Hematopoietic multipotent progenitor cell treated with erythropoietin and hydrocortisone succinate and interleukin-3 and kit ligand, for 8 days (in vitro differentiated cells): ENCODE data around the gene RRAGD.
"Not testable (repeated sequence)": the region's sequence is repeated elsewhere in the genome, so short reads cannot be mapped to it uniquely, and the experiment has no call there.

ENCODE experiments used
- DNase-seq: peaks from one replicate; pipeline ENCODE4 v3.0.0-alpha.2; 2015

RRAGD gene

GRCh38 chr6:89410788-89411144, 1.3 kb downstream of the RRAGD start:
- peak; percentile 13 for DNase-seq

- DNase-seq, result peak; percentile 6
These were observed 1.8 kb downstream of the RRAGD start for GRCh38 chr6:89410231-89410761.

- DNase-seq, result no peak
These were observed 2.5 kb downstream of the RRAGD start for GRCh38 chr6:89409461-89410035.

- DNase-seq, result no peak
These were observed 5.9 kb downstream of the RRAGD start for GRCh38 chr6:89406141-89406540.

GRCh38 chr6:89404512-89404911, 7.6 kb downstream of the RRAGD start:
- no peak for DNase-seq

- no peak for DNase-seq
These were observed 9.3 kb downstream of the RRAGD start for GRCh38 chr6:89402776-89403175.

- no peak for DNase-seq
These were observed 11.1 kb downstream of the RRAGD start for GRCh38 chr6:89400912-89401399.

- no peak for DNase-seq
These were observed 12.0 kb downstream of the RRAGD start for GRCh38 chr6:89400050-89400449.

GRCh38 chr6:89398762-89399525, 13.1 kb downstream of the RRAGD start:
- no peak for DNase-seq

- not testable (repeated sequence) for DNase-seq
These were observed 14.2 kb downstream of the RRAGD start for GRCh38 chr6:89397884-89398283.

- DNase-seq, result no peak
These were observed 18.4 kb downstream of the RRAGD start for GRCh38 chr6:89393659-89394058.

GRCh38 chr6:89392823-89393222, 19.2 kb downstream of the RRAGD start:
- no peak for DNase-seq

- DNase-seq, result no peak
These were observed 23.2 kb downstream of the RRAGD start for GRCh38 chr6:89388846-89389245.

- no peak for DNase-seq
These were observed 24.4 kb downstream of the RRAGD start for GRCh38 chr6:89387516-89388201.

- DNase-seq, result no peak
These were observed 25.1 kb downstream of the RRAGD start for GRCh38 chr6:89386917-89387491.

- no peak for DNase-seq
These were observed 26.2 kb downstream of the RRAGD start for GRCh38 chr6:89385846-89386245.

GRCh38 chr6:89385156-89385667, 26.9 kb downstream of the RRAGD start:
- no peak for DNase-seq

GRCh38 chr6:89381031-89381430, 31.0 kb downstream of the RRAGD start:
- DNase-seq, result no peak

GRCh38 chr6:89379281-89379680, 32.8 kb downstream of the RRAGD start:
- DNase-seq, result no peak

- no peak for DNase-seq
These were observed 33.4 kb downstream of the RRAGD start for GRCh38 chr6:89378628-89379027.

- DNase-seq, result peak; percentile 33
These were observed 36.4 kb downstream of the RRAGD start for GRCh38 chr6:89375427-89376267.

GRCh38 chr6:89372506-89372901, 39.6 kb downstream of the RRAGD start:
- DNase-seq, result no peak
